ENCODE measurements around the gene LIN52.

DNA sequence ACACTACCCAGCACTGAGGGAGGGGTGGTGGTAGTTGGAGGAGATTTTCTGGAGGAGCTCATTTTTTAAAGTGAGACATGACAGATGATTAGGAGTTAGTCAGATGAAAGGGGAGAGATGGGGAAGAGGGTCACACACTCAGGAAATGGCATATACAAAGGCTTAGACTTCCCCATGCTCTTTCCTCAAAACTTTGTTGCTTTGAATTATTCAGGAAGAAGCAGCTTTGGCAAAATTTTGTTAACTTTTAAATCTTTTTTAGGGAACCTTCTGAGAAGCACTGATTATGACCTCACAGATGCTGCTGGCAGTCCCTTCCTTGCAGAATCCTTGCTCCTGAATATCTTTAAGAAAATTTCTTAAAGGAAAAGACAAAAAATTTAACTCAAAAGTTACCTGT is 20.3 kb upstream of the LIN52 start:
- TF ChIP-seq, protein P1, sequence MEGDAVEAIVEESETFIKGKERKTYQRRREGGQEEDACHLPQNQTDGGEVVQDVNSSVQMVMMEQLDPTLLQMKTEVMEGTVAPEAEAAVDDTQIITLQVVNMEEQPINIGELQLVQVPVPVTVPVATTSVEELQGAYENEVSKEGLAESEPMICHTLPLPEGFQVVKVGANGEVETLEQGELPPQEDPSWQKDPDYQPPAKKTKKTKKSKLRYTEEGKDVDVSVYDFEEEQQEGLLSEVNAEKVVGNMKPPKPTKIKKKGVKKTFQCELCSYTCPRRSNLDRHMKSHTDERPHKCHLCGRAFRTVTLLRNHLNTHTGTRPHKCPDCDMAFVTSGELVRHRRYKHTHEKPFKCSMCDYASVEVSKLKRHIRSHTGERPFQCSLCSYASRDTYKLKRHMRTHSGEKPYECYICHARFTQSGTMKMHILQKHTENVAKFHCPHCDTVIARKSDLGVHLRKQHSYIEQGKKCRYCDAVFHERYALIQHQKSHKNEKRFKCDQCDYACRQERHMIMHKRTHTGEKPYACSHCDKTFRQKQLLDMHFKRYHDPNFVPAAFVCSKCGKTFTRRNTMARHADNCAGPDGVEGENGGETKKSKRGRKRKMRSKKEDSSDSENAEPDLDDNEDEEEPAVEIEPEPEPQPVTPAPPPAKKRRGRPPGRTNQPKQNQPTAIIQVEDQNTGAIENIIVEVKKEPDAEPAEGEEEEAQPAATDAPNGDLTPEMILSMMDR (IDR thresholded peaks at IDR 0.05): no peak
- no peak for TF ChIP-seq POLR2A (IDR thresholded peaks at IDR 0.05)
